ENCODE data around the gene RBMS1. TPM values are rescaled to one million over a fixed set of nuclear protein-coding genes. Genes with fewer than 3 reads are reported as not detected.

The RBMS1 gene
- total RNA-seq, 4 donors from 2014 or later = 13.5 to 31.6 (median 23.0) TPM

DNA sequence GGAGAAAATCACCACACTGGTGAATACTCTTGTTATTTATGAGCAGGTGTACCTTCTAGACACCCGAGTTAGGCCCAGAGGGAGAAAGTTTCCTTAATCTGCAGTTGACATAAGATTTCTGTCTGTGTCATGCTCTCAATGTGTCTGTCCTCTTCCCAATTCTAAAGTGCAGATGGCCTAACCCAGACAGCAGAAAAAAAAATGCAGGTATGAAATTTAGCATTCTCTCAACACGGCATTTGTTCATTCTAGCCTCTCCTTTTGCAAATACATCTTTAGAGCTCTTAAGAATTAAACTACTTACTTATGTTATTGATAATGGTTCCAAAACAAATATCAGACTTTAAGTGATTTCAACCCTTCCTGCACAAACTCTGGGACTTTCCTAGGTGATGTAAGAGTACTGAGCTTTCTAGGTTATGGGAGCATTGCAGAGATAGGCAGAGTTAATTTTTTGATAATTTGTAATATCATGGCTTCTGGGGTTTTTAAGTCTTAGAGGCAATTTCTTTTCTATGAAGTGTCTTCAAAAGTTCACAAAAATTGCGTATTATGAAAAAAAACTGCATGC lies 260.6 kb downstream of the RBMS1 start:
- in situ Hi-C loops (cut with MboI; ENCODE audit: low pct_ligation_motif_present in 1 of 4, low pct_unique_long_range_greater_than_20kb in 1 of 4, low sequenced_read_pairs in 3 of 4) = no loop called here
- WGBS, 2 donors (ENCODE audit: low coverage in 1 of 2) = 60 to 64% methylated on average over 3 of the region's 3 CpGs
- TF ChIP-seq EP300 (IDR thresholded peaks at IDR 0.05; ENCODE audit: low read depth) (no peak), POLR2AphosphoS5 (IDR thresholded peaks at IDR 0.05) (no peak), POLR2A (IDR thresholded peaks at IDR 0.05) (no peak)
- TF ChIP-seq, protein P1, sequence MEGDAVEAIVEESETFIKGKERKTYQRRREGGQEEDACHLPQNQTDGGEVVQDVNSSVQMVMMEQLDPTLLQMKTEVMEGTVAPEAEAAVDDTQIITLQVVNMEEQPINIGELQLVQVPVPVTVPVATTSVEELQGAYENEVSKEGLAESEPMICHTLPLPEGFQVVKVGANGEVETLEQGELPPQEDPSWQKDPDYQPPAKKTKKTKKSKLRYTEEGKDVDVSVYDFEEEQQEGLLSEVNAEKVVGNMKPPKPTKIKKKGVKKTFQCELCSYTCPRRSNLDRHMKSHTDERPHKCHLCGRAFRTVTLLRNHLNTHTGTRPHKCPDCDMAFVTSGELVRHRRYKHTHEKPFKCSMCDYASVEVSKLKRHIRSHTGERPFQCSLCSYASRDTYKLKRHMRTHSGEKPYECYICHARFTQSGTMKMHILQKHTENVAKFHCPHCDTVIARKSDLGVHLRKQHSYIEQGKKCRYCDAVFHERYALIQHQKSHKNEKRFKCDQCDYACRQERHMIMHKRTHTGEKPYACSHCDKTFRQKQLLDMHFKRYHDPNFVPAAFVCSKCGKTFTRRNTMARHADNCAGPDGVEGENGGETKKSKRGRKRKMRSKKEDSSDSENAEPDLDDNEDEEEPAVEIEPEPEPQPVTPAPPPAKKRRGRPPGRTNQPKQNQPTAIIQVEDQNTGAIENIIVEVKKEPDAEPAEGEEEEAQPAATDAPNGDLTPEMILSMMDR (IDR thresholded peaks at IDR 0.05) = no peak
- Histone ChIP-seq H3K4me1 (peaks cover 0 to 12% (median 4%) of the 10 kb centered on the region in 4 donors), H3K36me3 (no peaks in the 10 kb centered on the region), H3K4me3 (no peak overlapping the region), H3K9me3 (no peaks in the 10 kb centered on the region), H3K27ac (no peak overlapping the region), H3K27me3 (no peaks in the 10 kb centered on the region)
- no peak for DNase-seq
- intact Hi-C loops (cut with DNase I; ENCODE audit: low total_unique reads) = no loop called here

DNA sequence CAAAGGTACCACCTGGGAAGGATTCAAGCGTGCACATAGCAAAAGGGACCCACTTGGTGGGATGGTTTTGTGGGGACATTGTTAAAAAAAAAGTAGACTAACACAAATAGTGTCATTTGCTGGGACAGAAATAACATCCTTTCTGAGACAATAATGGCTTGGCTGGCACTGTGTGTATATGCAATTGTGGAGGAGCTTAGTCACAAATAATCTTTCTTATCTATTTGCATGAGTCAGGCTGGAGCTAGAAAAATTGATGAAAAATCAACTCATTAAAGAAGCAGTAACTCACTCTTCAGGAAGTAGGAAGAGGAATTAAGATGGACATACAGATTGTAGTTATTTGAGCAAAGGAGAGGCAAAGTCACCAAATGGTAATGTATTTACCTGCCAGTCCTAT lies 264.0 kb downstream of the RBMS1 start:
- Histone ChIP-seq H3K27me3 (no peaks in the 10 kb centered on the region), H3K36me3 (no peaks in the 10 kb centered on the region), H3K4me1 (peaks cover 0 to 12% (median 6%) of the 10 kb centered on the region in 4 donors), H3K4me3 (no peak overlapping the region), H3K9me3 (no peaks in the 10 kb centered on the region), H3K27ac (no peak overlapping the region)
- 90 to 100% methylated on average over 1 of the region's 1 CpG for WGBS, 2 donors (ENCODE audit: low coverage in 1 of 2)
- intact Hi-C loops (cut with DNase I; ENCODE audit: low total_unique reads) (no loop called here), in situ Hi-C loops (cut with MboI; ENCODE audit: low pct_ligation_motif_present in 1 of 4, low pct_unique_long_range_greater_than_20kb in 1 of 4, low sequenced_read_pairs in 3 of 4) (no loop called here)
- no peak for TF ChIP-seq POLR2AphosphoS5 (IDR thresholded peaks at IDR 0.05)
- TF ChIP-seq EP300 (IDR thresholded peaks at IDR 0.05; ENCODE audit: low read depth) = no peak
- TF ChIP-seq, protein P1 (IDR thresholded peaks at IDR 0.05) = no peak
- TF ChIP-seq POLR2A (IDR thresholded peaks at IDR 0.05) = no peak
- no peak for DNase-seq

DNA sequence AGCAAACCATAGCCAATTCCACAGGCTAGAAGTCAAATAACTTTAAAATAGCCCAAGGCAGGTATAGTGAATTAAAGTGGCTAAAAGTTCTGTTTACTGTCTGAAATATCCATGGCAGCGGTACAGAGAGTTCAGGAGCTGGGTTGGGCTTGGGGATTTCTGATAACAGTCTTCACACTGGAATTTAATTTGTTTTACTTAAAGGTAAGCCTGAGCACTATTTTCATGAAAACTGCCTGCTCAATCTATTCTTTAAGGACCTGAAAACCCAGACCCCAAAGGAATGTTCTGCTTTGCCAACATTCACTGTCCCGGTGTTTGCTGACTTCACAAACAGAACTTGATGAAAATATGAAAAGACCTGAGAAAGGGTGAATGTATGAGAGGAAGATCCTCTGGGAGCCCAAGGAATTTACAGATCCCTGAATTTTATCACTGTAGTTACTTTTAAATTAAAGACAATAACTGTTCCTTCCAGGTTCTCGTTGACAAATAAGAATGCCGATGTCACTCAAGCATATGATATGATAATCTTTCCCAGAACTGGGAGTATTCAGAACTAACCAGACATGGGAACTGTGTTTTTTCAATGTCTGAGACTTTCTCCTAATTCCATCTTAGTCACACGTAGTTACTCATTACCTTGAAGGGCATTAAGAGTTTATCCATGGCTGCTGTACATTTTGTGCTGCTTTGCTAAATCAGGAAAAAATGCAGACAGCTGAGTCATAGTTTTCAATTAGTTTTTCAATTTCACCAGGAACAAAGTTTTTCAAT lies 265.3 kb downstream of the RBMS1 start:
- Histone ChIP-seq H3K36me3 (no peaks in the 10 kb centered on the region), H3K27ac (no peak overlapping the region), H3K4me1 (peaks cover under 1 to 23% (median 16%) of the 10 kb centered on the region in 4 donors), H3K4me3 (no peak overlapping the region), H3K9me3 (no peaks in the 10 kb centered on the region), H3K27me3 (no peaks in the 10 kb centered on the region)
- TF ChIP-seq POLR2A (IDR thresholded peaks at IDR 0.05) (no peak), POLR2AphosphoS5 (IDR thresholded peaks at IDR 0.05) (no peak), EP300 (IDR thresholded peaks at IDR 0.05; ENCODE audit: low read depth) (no peak)
- TF ChIP-seq, protein P1 (IDR thresholded peaks at IDR 0.05) = no peak
- no peak for DNase-seq
- intact Hi-C loops (cut with DNase I; ENCODE audit: low total_unique reads) = no loop called here
- in situ Hi-C loops (cut with MboI; ENCODE audit: low pct_ligation_motif_present in 1 of 4, low pct_unique_long_range_greater_than_20kb in 1 of 4, low sequenced_read_pairs in 3 of 4) = no loop called here
- 55 to 71% methylated on average over 5 of the region's 5 CpGs for WGBS, 2 donors (ENCODE audit: low coverage in 1 of 2)

DNA sequence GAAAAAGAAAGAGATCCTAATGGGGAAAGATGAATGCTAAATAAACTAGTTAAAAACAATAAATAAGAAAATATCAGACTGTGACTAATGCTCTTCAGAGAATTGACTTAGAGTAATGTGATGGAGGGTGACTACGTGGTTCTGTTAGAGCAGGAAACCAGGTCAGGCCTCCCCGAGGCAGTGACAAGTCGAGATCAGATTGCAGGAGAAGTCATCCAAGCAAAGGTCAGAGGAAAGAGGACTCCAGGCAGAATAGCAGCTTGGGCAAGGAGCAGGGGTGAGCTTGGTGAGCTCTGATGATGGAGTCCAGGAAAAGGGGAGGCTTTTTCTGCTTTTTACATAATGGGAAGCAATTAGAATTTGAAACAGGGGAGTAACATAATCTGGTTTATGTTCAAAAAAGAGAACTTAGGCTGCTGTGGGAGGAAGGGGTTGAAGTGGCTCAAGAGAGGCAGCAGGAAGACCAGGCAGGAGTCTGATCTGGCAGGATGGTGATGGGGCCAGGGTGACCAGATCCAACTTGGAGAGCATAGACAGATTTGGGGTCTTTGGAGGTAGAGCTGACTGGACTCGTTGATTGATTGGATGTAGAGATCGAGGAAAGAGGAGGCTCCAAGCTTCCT lies 266.2 kb downstream of the RBMS1 start:
- TF ChIP-seq, protein P1 (IDR thresholded peaks at IDR 0.05) = no peak
- TF ChIP-seq POLR2A (IDR thresholded peaks at IDR 0.05) (no peak), POLR2AphosphoS5 (IDR thresholded peaks at IDR 0.05) (no peak)
- H3K27me3 ChIP-seq = no peaks in the 10 kb centered on the region
- intact Hi-C loops (cut with DNase I; ENCODE audit: low total_unique reads) (no loop called here), in situ Hi-C loops (cut with MboI; ENCODE audit: low pct_ligation_motif_present in 1 of 4, low pct_unique_long_range_greater_than_20kb in 1 of 4, low sequenced_read_pairs in 3 of 4) (no loop called here)
- H3K4me1 ChIP-seq = peaks cover 9 to 32% (median 25%) of the 10 kb centered on the region in 4 donors
- DNase-seq = peak; percentile 14
- H3K4me3 ChIP-seq = no peak overlapping the region
- H3K36me3 ChIP-seq = no peaks in the 10 kb centered on the region
- no peaks in the 10 kb centered on the region for H3K9me3 ChIP-seq
- WGBS, 2 donors (ENCODE audit: low coverage in 1 of 2) = 64 to 81% methylated on average over 5 of the region's 5 CpGs
- H3K27ac ChIP-seq = no peak overlapping the region
